ENCODE results near the gene CFAP46. TPM values are rescaled to one million over a fixed set of nuclear protein-coding genes. Genes with fewer than 3 reads are reported as not detected.

Gene CFAP46
- total and polyA plus RNA-seq, 2 donors, result 0.09 to 0.34 TPM

DNA sequence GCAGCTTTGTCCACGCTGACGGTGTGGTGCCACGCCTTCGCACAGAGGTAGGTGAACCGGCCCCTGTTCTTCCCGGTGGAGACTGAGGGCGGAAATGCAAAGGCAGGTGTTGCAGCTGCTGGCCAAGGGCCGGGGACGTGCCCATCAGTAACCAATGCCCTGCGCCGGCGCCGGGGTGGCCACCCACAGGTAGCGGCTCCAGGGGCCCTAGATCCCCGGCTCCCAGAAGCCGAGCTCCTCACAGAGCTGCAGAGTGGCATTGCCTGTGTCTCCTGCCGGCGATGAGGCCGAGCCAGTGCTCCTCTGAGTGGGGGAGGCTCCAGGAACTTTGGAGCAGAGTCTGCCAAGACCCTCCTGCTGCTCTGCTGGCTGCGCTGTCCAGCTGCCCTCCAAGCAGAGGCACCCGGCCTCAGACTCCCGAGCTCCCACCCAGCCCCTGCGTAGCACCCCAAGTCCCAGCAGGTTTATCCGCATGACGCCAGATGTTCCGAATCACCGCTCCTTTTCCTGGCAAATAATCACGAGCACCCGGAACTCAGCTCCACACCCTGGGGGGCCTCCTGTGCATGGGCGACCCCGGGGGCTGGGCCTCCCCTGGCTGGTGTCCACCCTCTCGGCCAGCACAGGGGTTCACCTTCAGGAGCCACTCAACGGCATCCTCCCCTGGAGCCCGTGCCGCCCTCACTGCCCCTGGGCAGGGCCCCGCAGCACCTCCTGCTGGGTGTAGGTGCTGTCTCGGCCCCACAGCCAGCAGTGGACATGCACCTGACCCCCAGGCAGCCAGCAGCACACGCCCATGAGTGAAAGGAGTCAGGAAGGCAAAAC lies 22.1 kb downstream of the CFAP46 start:
- H3K27ac ChIP-seq (ENCODE audit: low read depth in 1 of 2, low read length in 1 of 2), result no peak overlapping the region
- H3K4me1 ChIP-seq (ENCODE audit: control insufficient read depth in 2 of 2, insufficient read depth in 2 of 2, low read length in 2 of 2), result no peaks in the 10 kb centered on the region
- H3K9me3 ChIP-seq (ENCODE audit: control insufficient read depth in 2 of 2, insufficient read depth in 1 of 2, low read length in 1 of 2), result no peaks in the 10 kb centered on the region
- DNase-seq (ENCODE audit: low read depth in 6 of 9, low spot score in 9 of 9), result no peak
- H3K36me3 ChIP-seq (ENCODE audit: control insufficient read depth in 2 of 2, insufficient read depth in 2 of 2, low read length in 1 of 2), result no peaks in the 10 kb centered on the region
- 93% methylated on average over 38 of the region's 38 CpGs for WGBS
- H3K4me3 ChIP-seq (ENCODE audit: low read length in 2 of 2), result no peak overlapping the region
- no peaks in the 10 kb centered on the region for H3K27me3 ChIP-seq (ENCODE audit: control insufficient read depth in 2 of 2, insufficient read depth in 1 of 2, low read length in 1 of 2)

DNA sequence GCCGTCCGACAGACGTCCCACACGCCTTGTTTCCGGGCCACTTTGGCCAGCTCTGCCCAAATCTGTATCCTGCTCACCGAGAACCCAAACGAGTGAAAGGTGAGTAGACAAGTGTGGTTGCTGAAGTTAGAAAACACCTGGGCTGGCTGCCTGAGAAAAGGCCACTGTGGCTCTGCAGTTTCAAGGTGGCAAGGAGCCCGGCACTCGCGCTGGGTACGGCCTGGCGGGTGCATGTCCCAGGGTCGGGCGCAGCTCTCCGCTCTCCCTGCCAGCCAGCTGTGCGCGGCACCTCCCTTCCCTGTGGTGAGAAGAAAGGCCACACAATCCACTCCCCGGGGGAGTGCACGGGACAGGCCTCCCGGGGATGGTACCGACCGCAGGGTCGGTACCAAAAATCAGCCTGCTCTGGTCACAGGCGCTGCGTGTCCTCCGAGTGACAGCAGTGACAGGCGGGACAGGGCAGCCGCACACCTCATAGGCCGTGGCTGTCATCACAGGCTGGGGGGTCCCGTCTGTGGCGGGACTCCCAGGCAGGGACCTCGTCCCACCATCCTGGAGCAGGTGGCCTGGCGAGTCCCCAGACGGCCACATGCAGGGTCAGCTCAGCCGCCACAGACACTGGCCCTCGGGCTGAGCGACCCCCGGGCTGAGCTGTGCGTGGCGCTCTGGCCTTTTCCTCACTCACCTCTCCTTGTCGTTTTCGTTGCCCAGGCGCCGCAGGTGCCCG lies 22.8 kb downstream of the CFAP46 start:
- Histone ChIP-seq H3K9me3 (ENCODE audit: control insufficient read depth in 2 of 2, insufficient read depth in 1 of 2, low read length in 1 of 2) (no peaks in the 10 kb centered on the region), H3K27ac (ENCODE audit: low read depth in 1 of 2, low read length in 1 of 2) (no peak overlapping the region), H3K4me3 (ENCODE audit: low read length in 2 of 2) (no peak overlapping the region), H3K27me3 (ENCODE audit: control insufficient read depth in 2 of 2, insufficient read depth in 1 of 2, low read length in 1 of 2) (no peaks in the 10 kb centered on the region), H3K36me3 (ENCODE audit: control insufficient read depth in 2 of 2, insufficient read depth in 2 of 2, low read length in 1 of 2) (no peaks in the 10 kb centered on the region), H3K4me1 (ENCODE audit: control insufficient read depth in 2 of 2, insufficient read depth in 2 of 2, low read length in 2 of 2) (no peaks in the 10 kb centered on the region)
- DNase-seq (ENCODE audit: low read depth in 6 of 9, low spot score in 9 of 9), result no peak
- WGBS, result 96% methylated on average over 45 of the region's 45 CpGs

DNA sequence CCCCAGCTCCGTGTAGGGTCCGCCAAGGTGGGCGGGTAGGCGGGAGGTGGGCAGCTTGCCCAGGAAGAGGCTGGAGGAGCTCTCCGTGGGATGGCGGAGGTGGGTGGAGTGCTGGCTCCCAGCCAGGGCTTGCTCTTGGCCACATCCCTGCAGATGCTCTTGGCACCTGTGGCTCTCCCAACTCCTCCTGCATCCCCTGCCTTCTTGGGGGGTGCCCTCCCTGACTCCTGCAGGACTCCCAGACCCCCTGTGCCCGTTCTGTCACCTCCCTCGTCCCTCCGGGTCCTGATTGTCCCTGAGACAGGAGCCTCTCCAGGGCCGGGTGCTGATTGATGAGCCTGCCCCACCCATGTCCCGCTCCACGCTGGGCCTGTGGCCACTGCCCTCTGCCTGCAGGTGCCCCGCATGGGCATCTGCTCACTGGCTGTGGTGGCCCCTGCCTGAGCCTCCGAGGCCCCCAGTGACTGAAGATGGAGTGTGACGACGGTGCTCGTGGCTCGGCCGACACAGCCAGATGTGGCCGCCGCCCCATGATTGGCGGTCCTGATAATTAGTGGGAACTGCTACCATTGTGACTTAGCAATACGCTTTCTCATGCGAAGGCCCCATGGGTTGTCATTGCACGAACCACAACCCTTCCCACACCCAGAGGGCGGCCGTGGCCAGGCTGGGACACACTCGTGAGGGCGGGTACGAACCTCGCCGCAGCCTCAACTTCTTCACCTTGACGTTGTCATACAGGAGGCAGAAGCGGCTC lies 23.6 kb downstream of the CFAP46 start:
- H3K9me3 ChIP-seq (ENCODE audit: control insufficient read depth in 2 of 2, insufficient read depth in 1 of 2, low read length in 1 of 2), result no peaks in the 10 kb centered on the region
- no peak for DNase-seq (ENCODE audit: low read depth in 6 of 9, low spot score in 9 of 9)
- no peaks in the 10 kb centered on the region for H3K36me3 ChIP-seq (ENCODE audit: control insufficient read depth in 2 of 2, insufficient read depth in 2 of 2, low read length in 1 of 2)
- no peaks in the 10 kb centered on the region for H3K27me3 ChIP-seq (ENCODE audit: control insufficient read depth in 2 of 2, insufficient read depth in 1 of 2, low read length in 1 of 2)
- no peak overlapping the region for H3K27ac ChIP-seq (ENCODE audit: low read depth in 1 of 2, low read length in 1 of 2)
- WGBS, result 87% methylated on average over 34 of the region's 34 CpGs
- H3K4me1 ChIP-seq (ENCODE audit: control insufficient read depth in 2 of 2, insufficient read depth in 2 of 2, low read length in 2 of 2), result no peaks in the 10 kb centered on the region
- H3K4me3 ChIP-seq (ENCODE audit: low read length in 2 of 2), result no peak overlapping the region

GRCh38 chr10:132918264-132918616 lies 24.1 kb downstream of the CFAP46 start:
- Histone ChIP-seq H3K4me3 (ENCODE audit: low read length in 2 of 2) (no peak overlapping the region), H3K27ac (ENCODE audit: low read depth in 1 of 2, low read length in 1 of 2) (no peak overlapping the region), H3K9me3 (ENCODE audit: control insufficient read depth in 2 of 2, insufficient read depth in 1 of 2, low read length in 1 of 2) (no peaks in the 10 kb centered on the region), H3K36me3 (ENCODE audit: control insufficient read depth in 2 of 2, insufficient read depth in 2 of 2, low read length in 1 of 2) (no peaks in the 10 kb centered on the region), H3K27me3 (ENCODE audit: control insufficient read depth in 2 of 2, insufficient read depth in 1 of 2, low read length in 1 of 2) (no peaks in the 10 kb centered on the region), H3K4me1 (ENCODE audit: control insufficient read depth in 2 of 2, insufficient read depth in 2 of 2, low read length in 2 of 2) (peaks cover 0 to 2% of the 10 kb centered on the region in 2 donors)
- 97% methylated on average over 19 of the region's 19 CpGs for WGBS
- no peak for DNase-seq (ENCODE audit: low read depth in 6 of 9, low spot score in 9 of 9)

- WGBS, result 94% methylated on average over 31 of the region's 31 CpGs
- DNase-seq (ENCODE audit: low read depth in 6 of 9, low spot score in 9 of 9), result no peak
- peaks cover 0 to 2% of the 10 kb centered on the region in 2 donors for H3K4me1 ChIP-seq (ENCODE audit: control insufficient read depth in 2 of 2, insufficient read depth in 2 of 2, low read length in 2 of 2)
- no peak overlapping the region for H3K4me3 ChIP-seq (ENCODE audit: low read length in 2 of 2)
- no peaks in the 10 kb centered on the region for H3K27me3 ChIP-seq (ENCODE audit: control insufficient read depth in 2 of 2, insufficient read depth in 1 of 2, low read length in 1 of 2)
- H3K36me3 ChIP-seq (ENCODE audit: control insufficient read depth in 2 of 2, insufficient read depth in 2 of 2, low read length in 1 of 2), result no peaks in the 10 kb centered on the region
- no peak overlapping the region for H3K27ac ChIP-seq (ENCODE audit: low read depth in 1 of 2, low read length in 1 of 2)
- no peaks in the 10 kb centered on the region for H3K9me3 ChIP-seq (ENCODE audit: control insufficient read depth in 2 of 2, insufficient read depth in 1 of 2, low read length in 1 of 2)
Measured at GRCh38 chr10:132916956-132917666, 25.3 kb downstream of the CFAP46 start.

DNA sequence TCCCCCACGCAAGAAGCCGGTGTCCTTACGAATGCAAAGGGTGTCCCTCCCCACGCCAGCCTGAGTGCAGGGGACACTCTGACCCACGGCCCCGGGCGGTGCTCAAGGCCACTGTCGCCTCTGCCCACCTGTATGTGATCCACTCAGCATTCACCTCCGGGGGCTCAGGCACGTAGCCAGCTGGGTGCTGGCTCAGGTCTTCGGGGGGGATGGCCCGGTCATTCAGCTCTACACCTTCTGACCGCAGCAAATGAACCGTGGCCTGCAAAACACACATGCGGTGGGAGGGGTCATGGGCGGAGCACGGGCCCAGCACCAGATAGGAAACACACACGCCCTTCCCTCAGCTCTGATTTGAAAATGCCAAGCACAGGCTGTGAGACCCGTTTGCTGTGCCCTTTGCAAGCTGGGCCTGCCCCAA lies 25.9 kb downstream of the CFAP46 start:
- DNase-seq (ENCODE audit: low read depth in 6 of 9, low spot score in 9 of 9), result no peak

GRCh38 chr10:132915411-132915810 lies 27.0 kb downstream of the CFAP46 start:
- DNase-seq (ENCODE audit: low read depth in 6 of 9, low spot score in 9 of 9), result no peak
- Histone ChIP-seq H3K27me3 (ENCODE audit: control insufficient read depth in 2 of 2, insufficient read depth in 1 of 2, low read length in 1 of 2) (no peaks in the 10 kb centered on the region), H3K4me3 (ENCODE audit: low read length in 2 of 2) (no peak overlapping the region), H3K36me3 (ENCODE audit: control insufficient read depth in 2 of 2, insufficient read depth in 2 of 2, low read length in 1 of 2) (no peaks in the 10 kb centered on the region), H3K27ac (ENCODE audit: low read depth in 1 of 2, low read length in 1 of 2) (no peak overlapping the region), H3K9me3 (ENCODE audit: control insufficient read depth in 2 of 2, insufficient read depth in 1 of 2, low read length in 1 of 2) (no peaks in the 10 kb centered on the region), H3K4me1 (ENCODE audit: control insufficient read depth in 2 of 2, insufficient read depth in 2 of 2, low read length in 2 of 2) (peaks cover 0 to 2% of the 10 kb centered on the region in 2 donors)
- 96% methylated on average over 30 of the region's 30 CpGs for WGBS

More for the DNA sequence above, 25.9 kb downstream of the CFAP46 start:
- Histone ChIP-seq H3K4me1 (ENCODE audit: control insufficient read depth in 2 of 2, insufficient read depth in 2 of 2, low read length in 2 of 2) (peaks cover 0 to 2% of the 10 kb centered on the region in 2 donors), H3K27ac (ENCODE audit: low read depth in 1 of 2, low read length in 1 of 2) (no peak overlapping the region), H3K27me3 (ENCODE audit: control insufficient read depth in 2 of 2, insufficient read depth in 1 of 2, low read length in 1 of 2) (no peaks in the 10 kb centered on the region), H3K36me3 (ENCODE audit: control insufficient read depth in 2 of 2, insufficient read depth in 2 of 2, low read length in 1 of 2) (no peaks in the 10 kb centered on the region), H3K9me3 (ENCODE audit: control insufficient read depth in 2 of 2, insufficient read depth in 1 of 2, low read length in 1 of 2) (no peaks in the 10 kb centered on the region), H3K4me3 (ENCODE audit: low read length in 2 of 2) (no peak overlapping the region)
- WGBS, result 90% methylated on average over 19 of the region's 19 CpGs

DNA sequence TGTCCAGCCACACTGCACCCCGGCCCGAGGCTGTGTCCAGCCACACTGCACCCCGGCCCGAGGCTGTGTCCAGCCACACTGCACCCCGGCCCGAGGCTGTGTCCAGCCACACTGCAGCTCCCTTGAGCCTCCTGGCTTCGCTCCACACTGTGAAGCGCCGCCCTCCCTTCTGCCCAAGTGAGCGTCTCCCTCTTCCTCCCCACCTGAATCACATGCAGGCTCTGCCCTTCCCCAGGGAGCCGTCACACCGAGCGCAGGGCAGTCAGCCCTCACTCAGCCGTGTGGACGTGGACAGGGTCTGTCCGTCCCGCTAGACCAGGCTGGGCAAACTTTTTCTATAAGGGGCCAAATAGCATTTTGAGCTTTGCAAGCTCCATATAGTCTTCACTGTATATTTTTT lies 27.6 kb downstream of the CFAP46 start:
- Histone ChIP-seq H3K27me3 (ENCODE audit: control insufficient read depth in 2 of 2, insufficient read depth in 1 of 2, low read length in 1 of 2) (no peaks in the 10 kb centered on the region), H3K27ac (ENCODE audit: low read depth in 1 of 2, low read length in 1 of 2) (no peak overlapping the region), H3K4me3 (ENCODE audit: low read length in 2 of 2) (no peak overlapping the region), H3K36me3 (ENCODE audit: control insufficient read depth in 2 of 2, insufficient read depth in 2 of 2, low read length in 1 of 2) (no peaks in the 10 kb centered on the region), H3K9me3 (ENCODE audit: control insufficient read depth in 2 of 2, insufficient read depth in 1 of 2, low read length in 1 of 2) (no peaks in the 10 kb centered on the region), H3K4me1 (ENCODE audit: control insufficient read depth in 2 of 2, insufficient read depth in 2 of 2, low read length in 2 of 2) (peaks cover 0 to 2% of the 10 kb centered on the region in 2 donors)
- no peak for DNase-seq (ENCODE audit: low read depth in 6 of 9, low spot score in 9 of 9)
- 92% methylated on average over 15 of the region's 17 CpGs for WGBS
